ENCODE measurements around the gene SAT1. TPM values are rescaled to one million over a fixed set of nuclear protein-coding genes. Genes with fewer than 3 reads are reported as not detected.

The SAT1 gene
- total RNA-seq, 1 donor = 96.6 TPM

GRCh38 chrX:23802431-23802830 lies 19.5 kb downstream of the SAT1 start:
- Histone ChIP-seq H3K4me2 (ENCODE audit: insufficient read depth, low read length) (no peak overlapping the region), H4K20me1 (ENCODE audit: insufficient read depth, low read length) (no peaks in the 10 kb centered on the region), H3K27me3 (ENCODE audit: insufficient read depth, low read length) (no peaks in the 10 kb centered on the region), H3K27ac (ENCODE audit: low read depth, low read length) (no peak overlapping the region), H3K79me2 (ENCODE audit: insufficient read depth, low read length) (no peaks in the 10 kb centered on the region), H3K4me3 (ENCODE audit: insufficient read depth, low read length) (no peak overlapping the region), H3K36me3 (ENCODE audit: insufficient read depth, low read length) (no peaks in the 10 kb centered on the region), H3K4me1 (ENCODE audit: insufficient read depth, low read length) (peaks cover 10% of the 10 kb centered on the region), H3K9me3 (ENCODE audit: low read depth, low read length) (no peaks in the 10 kb centered on the region), H2AFZ (ENCODE audit: low read length) (no peak overlapping the region)
- no peak for DNase-seq (ENCODE audit: insufficient read length, low spot score, missing footprints)
- no peak for TF ChIP-seq CTCF (IDR thresholded peaks at IDR 0.05; ENCODE audit: extremely low read depth, low read depth, low read length)

GRCh38 chrX:23803931-23804381 lies 21.0 kb downstream of the SAT1 start:
- Histone ChIP-seq H4K20me1 (ENCODE audit: insufficient read depth, low read length) (no peaks in the 10 kb centered on the region), H3K4me3 (ENCODE audit: insufficient read depth, low read length) (peak overlapping the region; percentile 10), H3K4me2 (ENCODE audit: insufficient read depth, low read length) (peak overlapping the region; percentile 45), H3K27me3 (ENCODE audit: insufficient read depth, low read length) (no peaks in the 10 kb centered on the region), H3K27ac (ENCODE audit: low read depth, low read length) (peak overlapping the region; percentile 63), H3K4me1 (ENCODE audit: insufficient read depth, low read length) (peaks cover 12% of the 10 kb centered on the region), H3K36me3 (ENCODE audit: insufficient read depth, low read length) (no peaks in the 10 kb centered on the region), H3K79me2 (ENCODE audit: insufficient read depth, low read length) (no peaks in the 10 kb centered on the region), H2AFZ (ENCODE audit: low read length) (peak overlapping the region; percentile 35), H3K9me3 (ENCODE audit: low read depth, low read length) (no peaks in the 10 kb centered on the region)
- no peak for TF ChIP-seq CTCF (IDR thresholded peaks at IDR 0.05; ENCODE audit: extremely low read depth, low read depth, low read length)
- peak; percentile 72 for DNase-seq (ENCODE audit: insufficient read length, low spot score, missing footprints)

GRCh38 chrX:23804578-23804977 lies 21.6 kb downstream of the SAT1 start:
- Histone ChIP-seq H3K4me2 (ENCODE audit: insufficient read depth, low read length) (peak overlapping the region; percentile 45), H3K27ac (ENCODE audit: low read depth, low read length) (peak overlapping the region; percentile 63)

GRCh38 chrX:23805389-23805788 lies 22.4 kb downstream of the SAT1 start:
- no peaks in the 10 kb centered on the region for H4K20me1 ChIP-seq (ENCODE audit: insufficient read depth, low read length)
- no peak for DNase-seq (ENCODE audit: insufficient read length, low spot score, missing footprints)
- peaks cover 12% of the 10 kb centered on the region for H3K4me1 ChIP-seq (ENCODE audit: insufficient read depth, low read length)
- no peaks in the 10 kb centered on the region for H3K79me2 ChIP-seq (ENCODE audit: insufficient read depth, low read length)
- H3K4me3 ChIP-seq (ENCODE audit: insufficient read depth, low read length) = no peak overlapping the region
- H3K27ac ChIP-seq (ENCODE audit: low read depth, low read length) = no peak overlapping the region
- no peaks in the 10 kb centered on the region for H3K27me3 ChIP-seq (ENCODE audit: insufficient read depth, low read length)
- H3K36me3 ChIP-seq (ENCODE audit: insufficient read depth, low read length) = no peaks in the 10 kb centered on the region
- H3K4me2 ChIP-seq (ENCODE audit: insufficient read depth, low read length) = no peak overlapping the region
- no peak for TF ChIP-seq CTCF (IDR thresholded peaks at IDR 0.05; ENCODE audit: extremely low read depth, low read depth, low read length)
- no peak overlapping the region for H2AFZ ChIP-seq (ENCODE audit: low read length)
- H3K9me3 ChIP-seq (ENCODE audit: low read depth, low read length) = no peaks in the 10 kb centered on the region

More at GRCh38 chrX:23804578-23804977, 21.6 kb downstream of the SAT1 start:
- no peaks in the 10 kb centered on the region for H3K79me2 ChIP-seq (ENCODE audit: insufficient read depth, low read length)
- no peak overlapping the region for H3K4me3 ChIP-seq (ENCODE audit: insufficient read depth, low read length)
- no peaks in the 10 kb centered on the region for H3K9me3 ChIP-seq (ENCODE audit: low read depth, low read length)
- H3K4me1 ChIP-seq (ENCODE audit: insufficient read depth, low read length) = peaks cover 12% of the 10 kb centered on the region
- TF ChIP-seq CTCF (IDR thresholded peaks at IDR 0.05; ENCODE audit: extremely low read depth, low read depth, low read length) = no peak
- H2AFZ ChIP-seq (ENCODE audit: low read length) = peak overlapping the region; percentile 35
- no peaks in the 10 kb centered on the region for H3K36me3 ChIP-seq (ENCODE audit: insufficient read depth, low read length)
- no peaks in the 10 kb centered on the region for H3K27me3 ChIP-seq (ENCODE audit: insufficient read depth, low read length)
- H4K20me1 ChIP-seq (ENCODE audit: insufficient read depth, low read length) = no peaks in the 10 kb centered on the region
- DNase-seq (ENCODE audit: insufficient read length, low spot score, missing footprints) = no peak
